Uterus (tissue), 2 donors: ENCODE results near the gene MS4A4A.

ENCODE experiments used
- POLR2A ChIP-seq, 2 donors: fragments of 450-650 bp; IDR thresholded peaks; one replicate each; pipeline ENCODE4 v1.6.1; 2016; ENCODE audit warnings: antibody characterized with exemption in 2 of 2, mild to moderate bottlenecking in 1 of 2, moderate library complexity in 1 of 2
- TF ChIP-seq, protein P1 (sequence below), 4 experiments: fragments of 200-600 bp in 2 of 4; fragments of 450-650 bp in 2 of 4; sonication (generic) in 2 of 4; IDR thresholded peaks; one replicate each; pipeline ENCODE4 v1.5.1; 2016 to 2019; ENCODE audit warnings: antibody characterized with exemption in 4 of 4, mild to moderate bottlenecking in 2 of 4, moderate library complexity in 1 of 4

DNA sequence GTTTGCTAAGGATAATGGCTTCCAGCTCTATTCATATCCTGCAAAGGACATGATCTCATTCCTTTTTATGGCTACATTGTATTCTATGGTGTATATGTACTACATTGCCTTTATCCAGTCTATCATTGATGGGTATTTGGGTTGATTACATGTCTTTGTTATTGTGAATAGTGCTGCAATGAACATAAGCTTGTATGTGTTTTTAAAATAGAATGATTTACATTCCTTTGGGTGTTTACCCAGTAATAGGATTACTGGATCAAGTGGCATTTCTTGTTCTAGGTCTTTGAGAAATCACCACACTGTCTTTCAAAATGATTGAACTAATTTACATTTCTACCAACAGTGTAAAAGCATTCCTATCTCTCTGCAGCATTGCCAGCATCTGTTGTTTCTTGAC lies 40.6 kb downstream of the MS4A4A start:
- TF ChIP-seq, protein P1, sequence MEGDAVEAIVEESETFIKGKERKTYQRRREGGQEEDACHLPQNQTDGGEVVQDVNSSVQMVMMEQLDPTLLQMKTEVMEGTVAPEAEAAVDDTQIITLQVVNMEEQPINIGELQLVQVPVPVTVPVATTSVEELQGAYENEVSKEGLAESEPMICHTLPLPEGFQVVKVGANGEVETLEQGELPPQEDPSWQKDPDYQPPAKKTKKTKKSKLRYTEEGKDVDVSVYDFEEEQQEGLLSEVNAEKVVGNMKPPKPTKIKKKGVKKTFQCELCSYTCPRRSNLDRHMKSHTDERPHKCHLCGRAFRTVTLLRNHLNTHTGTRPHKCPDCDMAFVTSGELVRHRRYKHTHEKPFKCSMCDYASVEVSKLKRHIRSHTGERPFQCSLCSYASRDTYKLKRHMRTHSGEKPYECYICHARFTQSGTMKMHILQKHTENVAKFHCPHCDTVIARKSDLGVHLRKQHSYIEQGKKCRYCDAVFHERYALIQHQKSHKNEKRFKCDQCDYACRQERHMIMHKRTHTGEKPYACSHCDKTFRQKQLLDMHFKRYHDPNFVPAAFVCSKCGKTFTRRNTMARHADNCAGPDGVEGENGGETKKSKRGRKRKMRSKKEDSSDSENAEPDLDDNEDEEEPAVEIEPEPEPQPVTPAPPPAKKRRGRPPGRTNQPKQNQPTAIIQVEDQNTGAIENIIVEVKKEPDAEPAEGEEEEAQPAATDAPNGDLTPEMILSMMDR (IDR thresholded peaks at IDR 0.05) = no peak
- no peak for TF ChIP-seq POLR2A (IDR thresholded peaks at IDR 0.05)
